Activated naive CD4-positive, alpha-beta T cell treated with anti-CD3 and anti-CD28 coated beads for 36 hours (primary cell): ENCODE measurements around the gene DEPP1. TPM values are rescaled to one million over a fixed set of nuclear protein-coding genes. Genes with fewer than 3 reads are reported as not detected.

ENCODE experiments used
- CTCF ChIA-PET: fragments of 350-600 bp; sonication (Branson Sonifier 250); formaldehyde crosslinking; loops from one replicate; lab custom pipeline; 2021; ENCODE audit warnings: antibody characterized with exemption; lab: Charles Lee
- DNase-seq: peaks from one replicate; pipeline ENCODE4 v3.0.0-alpha.2; 2020
- H3K27ac Mint-ChIP-seq: one replicate; pipeline ENCODE4 v1.8.0; 2021; ENCODE audit warnings: mild to moderate bottlenecking, mixed read lengths
- H3K27me3 Mint-ChIP-seq: one replicate; pipeline ENCODE4 v1.8.0; 2021; ENCODE audit warnings: low read depth, mixed read lengths
- H3K36me3 Mint-ChIP-seq: one replicate; pipeline ENCODE4 v1.8.0; 2021; ENCODE audit warnings: low read depth, mixed read lengths
- H3K4me1 Mint-ChIP-seq: one replicate; pipeline ENCODE4 v1.8.0; 2021; ENCODE audit warnings: low read depth, mixed read lengths
- H3K4me3 Mint-ChIP-seq: one replicate; pipeline ENCODE4 v1.8.0; 2021; ENCODE audit warnings: mild to moderate bottlenecking, moderate library complexity, mixed read lengths
- H3K9me3 Mint-ChIP-seq: one replicate; pipeline ENCODE4 v1.8.0; 2021; ENCODE audit warnings: mixed read lengths
- intact Hi-C: fragments of 100-400 bp; cut with micrococcal nuclease; formaldehyde crosslinking; loops from one replicate; pipeline ENCODE4 v1.15.1; 2023
- total RNA-seq, 2 experiments: library from RNA; stranded (reverse); gene quantifications; one replicate each; pipeline ENCODE4 v1.2.3, GENCODE V29; 2021

The DEPP1 gene
- total RNA-seq, 2 experiments from 2014 or later = 2.4 to 3.2 TPM

DNA sequence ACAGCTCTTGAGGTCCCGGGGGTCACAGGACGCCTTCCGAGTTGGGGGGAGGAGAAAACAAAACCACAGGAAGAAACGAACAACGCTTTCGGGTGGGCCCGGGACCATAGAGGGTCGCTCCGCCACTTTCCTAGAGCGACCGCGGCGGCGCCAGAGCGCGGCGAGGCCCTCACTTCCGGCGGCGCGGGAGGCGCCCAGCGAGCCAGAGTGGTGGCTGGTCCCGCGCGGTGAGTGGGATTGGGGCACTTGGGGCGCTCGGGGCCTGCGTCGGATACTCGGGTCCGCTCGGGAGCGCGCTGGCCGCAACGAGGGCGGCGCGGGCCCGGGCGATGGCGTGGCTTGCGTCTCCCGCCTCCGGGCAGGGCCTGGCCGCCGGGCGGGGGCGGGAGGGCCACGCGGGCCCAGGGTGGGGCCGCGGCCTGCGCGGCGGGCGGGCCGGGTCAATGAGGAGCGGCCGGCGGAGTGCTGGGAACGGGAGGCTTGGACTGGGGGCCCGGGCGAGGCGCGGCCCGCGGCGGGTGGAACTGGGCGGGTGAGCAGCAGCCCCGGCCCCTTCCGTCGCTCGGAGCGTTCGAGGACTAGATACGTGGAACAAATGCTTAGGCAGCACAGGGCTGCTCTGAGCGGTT lies 22.3 kb upstream of the DEPP1 start, which contains the start of gene ZNF22:
TSS of gene ZNF22 (plus strand) at position 172 of the 629 bp plus-strand sequence. CDS start 2,446 bp downstream, outside the sequence.
- Mint-ChIP-seq H3K27ac (peak within 1 kb of the TSS; percentile 79), H3K9me3 (peaks cover 25% of the 10 kb centered on the region), H3K36me3 (peaks cover 32% of the 10 kb centered on the region), H3K4me3 (peak within 1 kb of the TSS; percentile 83), H3K27me3 (no peaks in the 10 kb centered on the region), H3K4me1 (peaks cover 26% of the 10 kb centered on the region)
- CTCF ChIA-PET = interaction anchor here (0.6 to 1.5 kb wide), 3 partner anchors 68 to 119 kb away, joined by 3 read pairs; no protein-coding TSS in a partner anchor
- peak; percentile 65 for DNase-seq
- intact Hi-C loops = loop anchor here (2.0 to 10.0 kb wide), 9 partner anchors 26 to 1031 kb away; partner anchors contain the start of genes NCOA4, RASSF4, TIMM23 and WASHC2C

DNA sequence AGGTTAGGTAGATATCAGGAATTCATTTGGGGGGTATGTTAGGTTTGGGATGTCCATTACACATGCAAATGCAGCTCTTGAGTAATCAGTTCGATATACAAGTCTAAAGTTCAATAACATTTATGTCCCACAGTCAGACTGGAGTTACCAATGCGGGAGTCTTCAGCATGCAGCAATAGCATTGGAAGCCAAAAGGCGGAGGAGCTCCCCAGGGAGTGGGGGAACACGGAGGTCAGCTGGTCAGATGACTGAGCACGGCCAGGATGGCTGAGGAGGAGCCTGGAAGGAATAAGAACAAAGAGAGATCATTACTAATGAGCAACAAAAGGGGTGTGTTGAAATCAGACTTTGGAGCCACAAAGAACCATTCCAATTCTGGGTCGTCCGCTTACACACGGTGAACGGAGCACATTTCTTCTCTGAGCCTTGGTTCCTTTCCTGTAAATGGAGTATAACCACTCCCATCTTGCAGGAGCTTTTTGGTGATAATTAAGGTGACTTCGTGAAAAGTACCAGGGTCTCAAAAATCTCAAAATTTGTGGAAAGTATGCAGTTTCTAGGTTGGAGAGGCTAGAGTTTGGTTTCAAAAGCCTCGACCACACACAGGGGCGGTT lies 21.6 kb upstream of the DEPP1 start:
- H3K36me3 Mint-ChIP-seq = peaks cover 30% of the 10 kb centered on the region
- CTCF ChIA-PET = interaction anchor here (0.6 kb wide), 1 partner anchor 1194 kb away, joined by 3 read pairs; no protein-coding TSS in a partner anchor
- DNase-seq = no peak
- H3K4me3 Mint-ChIP-seq = peak overlapping the region; percentile 83
- H3K4me1 Mint-ChIP-seq = peaks cover 32% of the 10 kb centered on the region
- peak overlapping the region; percentile 73 for H3K27ac Mint-ChIP-seq
- H3K27me3 Mint-ChIP-seq = no peaks in the 10 kb centered on the region
- H3K9me3 Mint-ChIP-seq = peaks cover 25% of the 10 kb centered on the region
- intact Hi-C loops = loop anchor here (2.0 to 10.0 kb wide), 9 partner anchors 25 to 1032 kb away; partner anchors contain the start of genes NCOA4, RASSF4, TIMM23 and WASHC2C

DNA sequence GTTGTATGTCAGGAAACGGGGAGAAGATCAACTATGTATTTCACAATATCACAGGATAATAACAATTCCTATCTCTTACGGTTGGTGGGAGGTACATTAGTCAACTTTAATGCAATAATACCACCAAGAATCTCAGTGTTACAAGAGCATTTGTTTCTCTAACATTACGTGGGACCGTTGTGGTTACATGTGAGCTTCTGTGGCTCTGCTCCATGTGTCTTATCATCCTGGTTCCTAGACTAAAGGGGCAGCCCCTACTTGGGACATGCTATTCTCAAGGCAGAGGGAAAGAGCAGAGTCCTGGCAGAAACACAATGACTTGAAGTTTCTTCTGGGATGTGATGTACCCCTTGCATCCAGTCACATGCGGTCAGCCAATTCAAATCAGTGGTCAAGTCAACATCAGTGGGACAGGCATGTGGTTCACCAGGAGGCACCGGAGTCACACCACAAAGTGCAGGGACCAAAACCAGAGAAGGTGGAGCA lies 19.6 kb upstream of the DEPP1 start:
- no peak overlapping the region for H3K27ac Mint-ChIP-seq
- DNase-seq = no peak
- no peak overlapping the region for H3K4me3 Mint-ChIP-seq

DNA sequence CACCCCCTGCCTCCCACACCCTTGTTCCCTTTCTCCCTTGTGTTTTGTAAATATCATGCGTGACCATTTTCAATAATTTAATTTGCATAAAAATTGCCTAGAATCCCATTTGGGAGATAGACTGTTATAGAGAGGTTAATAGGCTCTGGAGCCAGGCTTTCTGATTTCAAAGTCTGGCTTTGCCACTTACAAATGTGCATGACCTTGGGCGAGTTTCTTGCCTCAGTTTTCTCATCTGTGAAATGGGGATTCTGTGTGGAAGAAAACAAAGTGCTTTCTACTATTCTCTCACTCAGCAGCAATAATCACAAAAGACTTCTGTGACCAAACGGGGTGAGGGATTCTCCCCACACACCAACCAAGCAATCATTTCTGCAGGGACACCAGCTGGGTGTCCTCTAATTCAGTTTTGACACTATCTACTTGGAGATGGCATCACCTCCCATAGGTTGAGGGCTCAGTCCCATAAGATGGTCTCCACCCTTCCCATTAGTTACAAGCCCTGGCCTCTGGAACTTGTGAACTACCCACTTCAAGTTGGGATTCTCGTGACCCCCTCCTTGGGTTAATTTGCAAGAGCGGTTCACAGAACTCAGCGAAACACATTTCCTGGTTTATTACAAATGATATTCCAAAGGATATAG lies 18.6 kb upstream of the DEPP1 start:
- DNase-seq = no peak
- Mint-ChIP-seq H3K4me3 (no peak overlapping the region), H3K4me1 (peaks cover 31% of the 10 kb centered on the region), H3K27ac (no peak overlapping the region), H3K9me3 (peaks cover 4% of the 10 kb centered on the region), H3K36me3 (peaks cover 2% of the 10 kb centered on the region), H3K27me3 (no peaks in the 10 kb centered on the region)
- intact Hi-C loops = no loop called here
- CTCF ChIA-PET = interaction anchor here (1.1 kb wide), 1 partner anchor 17 kb away, joined by 3 read pairs; no protein-coding TSS in a partner anchor

More for the DNA sequence above, 19.6 kb upstream of the DEPP1 start:
- CTCF ChIA-PET = interaction anchor here (1.1 kb wide), 1 partner anchor 18 kb away, joined by 3 read pairs; no protein-coding TSS in a partner anchor
- intact Hi-C loops = no loop called here
- peaks cover 38% of the 10 kb centered on the region for H3K4me1 Mint-ChIP-seq
- peaks cover 11% of the 10 kb centered on the region for H3K36me3 Mint-ChIP-seq
- no peaks in the 10 kb centered on the region for H3K27me3 Mint-ChIP-seq
- H3K9me3 Mint-ChIP-seq = peaks cover 11% of the 10 kb centered on the region

DNA sequence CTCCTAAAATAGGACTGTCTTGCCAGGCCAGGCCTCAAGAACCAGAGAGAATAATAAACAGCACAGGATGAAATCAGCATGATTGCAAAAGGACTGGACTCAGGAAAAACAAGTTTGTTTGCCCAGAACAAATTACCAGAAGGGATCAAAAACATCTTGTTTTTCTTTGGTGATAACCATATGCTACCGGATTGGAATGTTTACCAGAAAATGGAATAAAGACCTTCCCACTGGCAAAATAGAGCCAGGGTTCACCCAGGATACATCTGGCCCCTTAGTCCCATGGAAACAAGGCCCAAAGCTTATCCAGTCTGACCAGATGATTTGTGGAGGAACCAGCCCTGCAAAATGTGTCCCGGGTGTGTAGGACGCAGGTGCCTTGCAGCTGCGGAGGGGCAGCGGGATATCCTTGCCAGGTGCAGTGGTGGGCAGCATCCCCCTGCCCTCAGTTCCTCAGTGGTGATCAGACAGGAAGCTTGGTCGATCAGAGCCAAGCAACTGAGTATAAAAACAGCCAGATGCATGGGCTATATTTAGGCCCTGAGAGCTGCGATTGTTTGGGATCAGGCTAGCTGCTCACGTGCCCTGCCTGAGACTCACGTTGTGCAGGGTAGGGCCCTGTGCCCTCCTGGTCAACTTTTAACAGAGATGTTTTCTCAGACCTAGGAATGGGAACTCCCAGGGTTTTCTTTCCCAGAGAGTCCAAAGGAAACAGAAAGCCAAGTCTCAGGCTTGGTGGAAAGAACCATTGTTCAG lies 17.5 kb upstream of the DEPP1 start:
- no peak overlapping the region for H3K4me3 Mint-ChIP-seq
- CTCF ChIA-PET = interaction anchor here (0.5 to 1.2 kb wide), 2 partner anchors 12 to 128 kb away, joined by 3 read pairs; no protein-coding TSS in a partner anchor
- no peaks in the 10 kb centered on the region for H3K27me3 Mint-ChIP-seq
- H3K4me1 Mint-ChIP-seq = peaks cover 29% of the 10 kb centered on the region
- H3K27ac Mint-ChIP-seq = no peak overlapping the region
- DNase-seq = no peak
- no peaks in the 10 kb centered on the region for H3K36me3 Mint-ChIP-seq
- H3K9me3 Mint-ChIP-seq = peaks cover 4% of the 10 kb centered on the region
- intact Hi-C loops = no loop called here

DNA sequence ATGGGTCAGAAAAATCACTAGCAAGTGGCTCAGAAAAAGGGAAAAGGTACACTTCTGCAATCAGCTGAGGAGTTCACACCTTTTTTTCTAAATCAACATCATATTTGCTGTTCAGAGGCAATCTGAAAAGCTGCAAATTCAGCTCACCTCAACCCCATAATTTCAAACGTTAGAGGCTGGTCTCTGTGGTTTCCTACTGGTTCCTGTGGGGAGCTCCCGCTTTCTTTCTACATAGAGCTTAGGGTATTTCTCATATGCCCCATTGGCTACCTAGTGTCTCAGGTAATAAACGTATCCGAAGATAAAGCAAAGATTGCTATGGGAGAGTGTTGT lies 16.9 kb upstream of the DEPP1 start:
- no peak overlapping the region for H3K27ac Mint-ChIP-seq
- H3K4me3 Mint-ChIP-seq = no peak overlapping the region
- intact Hi-C loops = no loop called here
- CTCF ChIA-PET = interaction anchor here (0.6 to 1.2 kb wide), 3 partner anchors 13 to 592 kb away, joined by 3 to 5 read pairs (median 3); partner anchors contain the start of gene DEPP1
- H3K9me3 Mint-ChIP-seq = peaks cover 4% of the 10 kb centered on the region
- H3K27me3 Mint-ChIP-seq = no peaks in the 10 kb centered on the region
- no peaks in the 10 kb centered on the region for H3K36me3 Mint-ChIP-seq
- peak; percentile 33 for DNase-seq
- peaks cover 27% of the 10 kb centered on the region for H3K4me1 Mint-ChIP-seq

DNA sequence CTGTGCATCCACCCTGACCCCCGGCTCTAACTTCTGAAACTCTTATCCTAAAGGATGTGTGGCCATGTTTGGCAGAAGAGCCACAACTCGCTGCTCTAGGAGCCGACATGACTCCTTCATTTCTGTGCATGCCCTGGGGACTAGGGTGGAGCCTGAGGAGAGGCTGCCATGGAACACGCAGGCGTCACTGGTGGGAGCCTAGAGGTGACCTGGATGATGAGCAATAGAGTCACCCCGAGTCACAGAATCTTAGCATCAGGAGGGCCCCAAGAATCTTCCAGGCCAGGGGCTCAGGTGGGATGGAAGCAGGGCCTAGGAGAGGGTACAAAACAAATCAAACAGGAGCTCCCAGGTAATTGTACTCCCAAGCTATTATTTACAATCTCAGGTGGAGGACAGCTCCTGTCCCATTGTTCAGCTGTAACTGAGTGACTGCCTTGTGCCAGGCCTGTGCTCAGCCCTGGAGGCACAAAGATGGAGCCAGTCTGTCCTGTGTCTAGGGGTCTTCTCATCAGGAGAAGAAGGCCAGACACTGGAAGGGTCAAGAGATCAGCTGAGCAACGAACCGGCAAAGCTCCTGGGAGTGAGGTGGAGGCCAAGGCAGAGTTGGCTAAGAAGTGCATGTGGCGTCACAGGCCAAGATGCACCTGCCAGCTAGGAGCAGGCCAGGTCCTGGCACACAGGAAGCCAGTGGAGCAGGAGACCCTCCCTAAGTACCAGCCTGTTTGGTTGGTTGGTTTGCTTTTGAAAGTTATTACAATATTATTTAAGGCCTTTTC lies 16.3 kb upstream of the DEPP1 start:
- CTCF ChIA-PET = interaction anchor here (0.6 to 1.4 kb wide), 4 partner anchors 13 to 592 kb away, joined by 3 to 5 read pairs (median 4); partner anchors contain the start of gene DEPP1

DNA sequence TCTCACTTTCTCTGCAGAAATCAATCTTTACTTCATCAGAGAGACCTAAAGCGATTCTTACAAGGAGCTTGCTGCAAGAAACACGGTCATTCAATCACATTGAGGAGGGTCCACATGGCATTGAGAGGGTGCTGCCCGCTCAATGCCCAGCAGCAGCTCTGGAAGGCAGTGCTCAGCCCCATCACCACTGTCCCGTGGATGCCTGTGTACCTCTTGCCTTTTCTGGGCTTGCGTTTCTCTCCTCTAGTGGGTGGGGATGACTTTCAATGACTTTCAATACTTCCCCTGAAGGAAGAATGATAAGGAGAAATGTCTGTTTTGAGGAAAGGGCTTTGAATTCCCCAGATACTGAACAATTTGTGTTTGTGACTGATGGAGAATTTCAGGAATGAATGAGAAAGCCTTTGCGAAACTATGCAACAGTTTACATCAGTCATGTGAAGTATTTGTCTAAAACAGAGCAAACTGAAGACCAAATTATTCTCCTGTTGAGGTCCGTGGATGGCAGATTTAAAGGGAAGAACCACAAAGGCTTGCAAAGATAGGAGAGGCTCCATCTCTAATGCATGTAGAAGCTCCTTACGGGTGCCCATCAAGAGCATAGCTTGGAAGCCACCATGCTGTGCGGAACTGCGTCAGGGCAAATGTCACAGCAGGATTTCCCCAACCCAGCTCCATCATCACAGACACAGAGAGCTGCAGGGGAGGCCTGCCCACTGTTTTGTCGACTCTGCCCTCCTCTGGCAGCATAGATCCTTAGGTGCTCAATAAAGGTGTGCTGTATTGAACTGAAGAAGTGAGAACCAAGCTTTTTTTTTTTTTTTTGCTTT lies 15.5 kb upstream of the DEPP1 start:
- Mint-ChIP-seq H3K4me3 (no peak overlapping the region), H3K27me3 (no peaks in the 10 kb centered on the region), H3K36me3 (no peaks in the 10 kb centered on the region), H3K9me3 (no peaks in the 10 kb centered on the region), H3K27ac (no peak overlapping the region), H3K4me1 (peaks cover 20% of the 10 kb centered on the region)
- no peak for DNase-seq
- intact Hi-C loops = no loop called here
- CTCF ChIA-PET = interaction anchor here (0.6 to 1.4 kb wide), 3 partner anchors 16 to 1036 kb away, joined by 3 to 5 read pairs (median 5); partner anchors contain the start of gene DEPP1

More for the DNA sequence above, 16.3 kb upstream of the DEPP1 start:
- no peak overlapping the region for H3K4me3 Mint-ChIP-seq
- no peak overlapping the region for H3K27ac Mint-ChIP-seq
- intact Hi-C loops = no loop called here
- peaks cover 21% of the 10 kb centered on the region for H3K4me1 Mint-ChIP-seq
- H3K9me3 Mint-ChIP-seq = peaks cover 1% of the 10 kb centered on the region
- no peaks in the 10 kb centered on the region for H3K36me3 Mint-ChIP-seq
- no peaks in the 10 kb centered on the region for H3K27me3 Mint-ChIP-seq
- DNase-seq = no peak

DNA sequence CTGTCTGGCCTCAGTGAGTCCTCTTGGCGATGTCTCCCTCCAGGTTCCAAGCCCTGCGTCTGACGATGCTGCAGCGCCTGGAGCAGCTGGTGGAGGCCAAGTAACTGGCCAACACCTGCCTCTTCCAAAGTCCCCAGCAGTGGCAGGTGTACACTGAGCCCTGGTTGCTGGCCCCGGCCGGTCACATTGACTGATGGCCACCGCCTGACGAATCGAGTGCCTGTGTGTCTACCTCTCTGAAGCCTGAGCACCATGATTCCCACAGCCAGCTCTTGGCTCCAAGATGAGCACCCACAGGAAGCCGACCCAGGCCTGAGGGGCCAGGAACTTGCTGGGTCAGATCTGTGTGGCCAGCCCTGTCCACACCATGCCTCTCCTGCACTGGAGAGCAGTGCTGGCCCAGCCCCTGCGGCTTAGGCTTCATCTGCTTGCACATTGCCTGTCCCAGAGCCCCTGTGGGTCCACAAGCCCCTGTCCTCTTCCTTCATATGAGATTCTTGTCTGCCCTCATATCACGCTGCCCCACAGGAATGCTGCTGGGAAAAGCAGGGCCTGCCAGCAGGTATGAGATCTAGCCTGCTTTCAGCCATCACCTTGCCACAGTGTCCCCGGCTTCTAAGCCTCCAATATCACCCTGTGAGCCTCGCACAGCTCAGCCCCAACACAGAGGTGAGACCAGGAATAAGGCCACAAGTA lies 14.8 kb upstream of the DEPP1 start:
- no peak overlapping the region for H3K27ac Mint-ChIP-seq
- intact Hi-C loops = no loop called here
- peaks cover 20% of the 10 kb centered on the region for H3K4me1 Mint-ChIP-seq
- CTCF ChIA-PET = no interaction called here
- H3K36me3 Mint-ChIP-seq = no peaks in the 10 kb centered on the region
- H3K4me3 Mint-ChIP-seq = no peak overlapping the region
- no peaks in the 10 kb centered on the region for H3K9me3 Mint-ChIP-seq
- no peak for DNase-seq
- H3K27me3 Mint-ChIP-seq = no peaks in the 10 kb centered on the region

DNA sequence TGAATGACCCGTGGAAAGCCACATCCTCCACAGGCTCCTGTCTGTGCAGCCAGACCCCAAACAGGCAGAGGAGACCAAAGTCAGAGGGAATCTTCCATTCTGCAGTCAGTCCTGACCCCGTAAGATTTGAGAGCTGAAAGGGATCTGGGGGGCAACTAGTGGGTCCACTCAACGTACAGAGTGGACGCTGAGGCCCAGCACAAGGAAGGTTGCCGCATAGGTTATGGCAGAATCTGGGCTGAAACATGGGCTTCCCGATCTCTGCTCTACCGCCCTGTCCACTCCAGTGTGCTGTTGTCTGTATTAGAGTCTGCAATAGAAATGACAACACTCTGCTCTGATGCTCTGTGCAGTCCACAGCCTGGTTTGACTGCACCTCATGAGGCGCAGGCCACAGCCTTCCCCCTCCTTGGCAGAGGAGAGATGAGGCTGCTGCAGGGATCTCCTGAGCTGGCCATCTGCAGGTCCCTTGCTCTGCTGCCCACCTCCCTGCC lies 14.2 kb upstream of the DEPP1 start:
- DNase-seq = no peak
- intact Hi-C loops = no loop called here
- CTCF ChIA-PET = no interaction called here
- Mint-ChIP-seq H3K27ac (no peak overlapping the region), H3K27me3 (no peaks in the 10 kb centered on the region), H3K36me3 (no peaks in the 10 kb centered on the region), H3K4me1 (peaks cover 20% of the 10 kb centered on the region), H3K9me3 (no peaks in the 10 kb centered on the region), H3K4me3 (no peak overlapping the region)
